Neural cell (in vitro differentiated cells): Measurements from ENCODE around the gene KASH5. TPM values are rescaled to one million over a fixed set of nuclear protein-coding genes. Genes with fewer than 3 reads are reported as not detected.

Experiments used
- H2AFZ ChIP-seq: fragments of 200-600, 300-800 bp; sonication (generic), shearing (Covaris generic); 2 replicates; pipeline ENCODE4 v1.6.0; 2014; ENCODE audit warnings: low read depth, mild to moderate bottlenecking, antibody characterized with exemption, low read length, moderate library complexity
- H3F3A ChIP-seq: fragments of 200-600 bp; shearing (Covaris generic); 2 replicates; pipeline ENCODE4 v1.6.1; 2016; ENCODE audit warnings: mild to moderate bottlenecking, moderate library complexity, mixed read lengths, antibody characterized with exemption, low read length; ENCODE audit not compliant: insufficient read depth, poor library complexity, severe bottlenecking
- H3K27ac ChIP-seq: fragments of 200-600, 300-800 bp; sonication (generic), shearing (Covaris generic); 2 replicates; pipeline ENCODE4 v1.5.1; 2014; ENCODE audit warnings: mild to moderate bottlenecking, low read length, moderate library complexity
- H3K27me3 ChIP-seq: fragments of 300-800, 200-600 bp; sonication (generic), shearing (Covaris generic); 2 replicates; pipeline ENCODE4 v1.6.0; 2014; ENCODE audit warnings: mild to moderate bottlenecking, low read depth, low read length, moderate library complexity; ENCODE audit not compliant: insufficient read depth
- H3K36me3 ChIP-seq: fragments of 300-800, 200-600 bp; sonication (generic), shearing (Covaris generic); 2 replicates; pipeline ENCODE4 v1.5.1; 2014; ENCODE audit warnings: mild to moderate bottlenecking, antibody characterized with exemption, low read length, moderate library complexity; ENCODE audit not compliant: insufficient read depth
- H3K4me2 ChIP-seq: fragments of 300-800, 200-600 bp; sonication (generic), shearing (Covaris generic); 2 replicates; pipeline ENCODE4 v1.6.0; 2014; ENCODE audit warnings: mild to moderate bottlenecking, low read length
- H3K4me3 ChIP-seq: fragments of 300-800, 200-600 bp; sonication (generic), shearing (Covaris generic); 2 replicates; pipeline ENCODE4 v1.5.1; 2014; ENCODE audit warnings: mild to moderate bottlenecking, low read length, moderate library complexity
- H3K79me2 ChIP-seq: fragments of 200-600 bp; shearing (Covaris generic); replicated peaks from 2 replicates; pipeline ENCODE4 v1.6.0; 2014; ENCODE audit warnings: mild to moderate bottlenecking, low read length, moderate library complexity; ENCODE audit not compliant: insufficient read depth
- H3K9ac ChIP-seq: fragments of 300-800, 200-600 bp; sonication (generic), shearing (Covaris generic); 2 replicates; pipeline ENCODE4 v1.6.1; 2016; ENCODE audit warnings: mild to moderate bottlenecking, low read length, mixed read lengths
- H3K9me2 ChIP-seq: fragments of 200-600 bp; shearing (Covaris generic); 2 replicates; pipeline ENCODE4 v1.6.1; 2016; ENCODE audit warnings: mild to moderate bottlenecking, low read length, mixed read lengths; ENCODE audit not compliant: insufficient read depth
- H3K9me3 ChIP-seq: fragments of 200-600, 300-800 bp; sonication (generic), shearing (Covaris generic); 2 replicates; pipeline ENCODE4 v1.6.1; 2016; ENCODE audit warnings: mild to moderate bottlenecking, mixed run types, low read length, moderate library complexity, mixed read lengths
- H4K20me1 ChIP-seq: fragments of 200-600 bp; shearing (Covaris generic); 2 replicates; pipeline ENCODE4 v1.6.1; 2016; ENCODE audit warnings: mild to moderate bottlenecking, mixed run types; ENCODE audit not compliant: insufficient read depth
- EP300 ChIP-seq: fragments of 450-650 bp; conservative IDR thresholded peaks from 2 replicates; pipeline ENCODE4 v1.6.1; 2014; ENCODE audit warnings: antibody characterized with exemption, mild to moderate bottlenecking, moderate library complexity; ENCODE audit not compliant: poor library complexity, severe bottlenecking
- EZH2 ChIP-seq: fragments of 200-600, 300-800 bp; shearing (Covaris generic), sonication (generic); IDR thresholded peaks from 2 replicates; pipeline ENCODE4 v1.6.1; 2014; ENCODE audit warnings: antibody characterized with exemption, low read length, borderline replicate concordance, mild to moderate bottlenecking; ENCODE audit not compliant: insufficient read depth, poor library complexity, severe bottlenecking
- MXI1 ChIP-seq: fragments of 450-650 bp; conservative IDR thresholded peaks from 2 replicates; pipeline ENCODE4 v1.6.1; 2014; ENCODE audit warnings: antibody characterized with exemption, mild to moderate bottlenecking; ENCODE audit not compliant: poor library complexity, severe bottlenecking
- POLR2AphosphoS5 ChIP-seq: IDR thresholded peaks from 2 replicates; pipeline ENCODE4 v1.6.1; 2012
- RAD21 ChIP-seq: fragments of 450-650 bp; conservative IDR thresholded peaks from 2 replicates; pipeline ENCODE4 v1.6.1; 2014; ENCODE audit warnings: antibody characterized with exemption, mild to moderate bottlenecking, moderate library complexity
- REST ChIP-seq: IDR thresholded peaks from 2 replicates; pipeline ENCODE4 v1.6.1; 2012; ENCODE audit warnings: borderline replicate concordance
- SMC3 ChIP-seq: fragments of 450-650 bp; conservative IDR thresholded peaks from 2 replicates; pipeline ENCODE4 v1.6.1; 2014; ENCODE audit warnings: antibody characterized with exemption, mild to moderate bottlenecking, moderate library complexity; ENCODE audit not compliant: poor library complexity
- TAF1 ChIP-seq: IDR thresholded peaks from 2 replicates; pipeline ENCODE4 v1.6.1; 2012; ENCODE audit warnings: low read depth
- polyA plus RNA-seq: library from polyadenylated mRNA; depleted of rRNA; stranded (reverse); fragments of >200 nt; gene quantifications from 2 replicates; pipeline ENCODE4 v1.2.3, GENCODE V29; 2014
- TF ChIP-seq, protein P1 (sequence below): fragments of 450-650 bp; IDR thresholded peaks from 2 replicates; pipeline ENCODE4 v1.5.1; 2014; ENCODE audit warnings: antibody characterized with exemption, mild to moderate bottlenecking, moderate library complexity; ENCODE audit not compliant: poor library complexity, severe bottlenecking

Gene KASH5
- polyA plus RNA-seq, 1 donor from 2014 or later = 0.11 TPM

GRCh38 chr19:49421039-49421877 is 33.2 kb downstream of the KASH5 start:
- no peak for TF ChIP-seq RAD21
- no peak for TF ChIP-seq TAF1
- no peak for TF ChIP-seq MXI1
- no peak for TF ChIP-seq EP300
- no peak for TF ChIP-seq SMC3
- TF ChIP-seq, protein P1, sequence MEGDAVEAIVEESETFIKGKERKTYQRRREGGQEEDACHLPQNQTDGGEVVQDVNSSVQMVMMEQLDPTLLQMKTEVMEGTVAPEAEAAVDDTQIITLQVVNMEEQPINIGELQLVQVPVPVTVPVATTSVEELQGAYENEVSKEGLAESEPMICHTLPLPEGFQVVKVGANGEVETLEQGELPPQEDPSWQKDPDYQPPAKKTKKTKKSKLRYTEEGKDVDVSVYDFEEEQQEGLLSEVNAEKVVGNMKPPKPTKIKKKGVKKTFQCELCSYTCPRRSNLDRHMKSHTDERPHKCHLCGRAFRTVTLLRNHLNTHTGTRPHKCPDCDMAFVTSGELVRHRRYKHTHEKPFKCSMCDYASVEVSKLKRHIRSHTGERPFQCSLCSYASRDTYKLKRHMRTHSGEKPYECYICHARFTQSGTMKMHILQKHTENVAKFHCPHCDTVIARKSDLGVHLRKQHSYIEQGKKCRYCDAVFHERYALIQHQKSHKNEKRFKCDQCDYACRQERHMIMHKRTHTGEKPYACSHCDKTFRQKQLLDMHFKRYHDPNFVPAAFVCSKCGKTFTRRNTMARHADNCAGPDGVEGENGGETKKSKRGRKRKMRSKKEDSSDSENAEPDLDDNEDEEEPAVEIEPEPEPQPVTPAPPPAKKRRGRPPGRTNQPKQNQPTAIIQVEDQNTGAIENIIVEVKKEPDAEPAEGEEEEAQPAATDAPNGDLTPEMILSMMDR = no peak
- peak overlapping the region; percentile 57 for H3K4me3 ChIP-seq
- peaks cover 65% of the 10 kb centered on the region for H3K27me3 ChIP-seq
- peak overlapping the region; percentile 51 for H3K4me2 ChIP-seq
- H3K36me3 ChIP-seq = no peaks in the 10 kb centered on the region
- no peaks in the 10 kb centered on the region for H3K9me3 ChIP-seq
- no peak overlapping the region for H2AFZ ChIP-seq
- no peaks in the 10 kb centered on the region for H4K20me1 ChIP-seq
- no peaks in the 10 kb centered on the region for H3F3A ChIP-seq
- no peak overlapping the region for H3K27ac ChIP-seq
- H3K79me2 ChIP-seq = no peaks in the 10 kb centered on the region
- no peak overlapping the region for H3K9ac ChIP-seq
- no peaks in the 10 kb centered on the region for H3K9me2 ChIP-seq

DNA sequence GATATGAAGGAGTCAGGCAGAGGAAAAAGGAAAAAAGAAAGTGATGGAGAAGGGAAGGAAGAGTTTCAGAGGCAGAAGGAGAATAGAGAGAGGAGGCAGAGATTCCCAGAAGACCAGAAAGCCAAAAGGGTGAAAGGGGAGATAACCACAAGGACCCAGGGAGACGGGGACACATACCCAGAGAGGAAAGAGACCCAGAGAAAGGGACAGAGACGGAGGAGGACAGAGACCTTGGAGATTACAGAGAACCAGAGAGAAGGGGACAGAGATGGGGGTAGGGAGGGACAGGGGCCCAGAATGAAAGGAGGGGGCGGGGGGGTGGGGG is 33.8 kb downstream of the KASH5 start:
- H3K9me3 ChIP-seq = no peaks in the 10 kb centered on the region
- H3K4me2 ChIP-seq = no peak overlapping the region
- no peak overlapping the region for H3K4me3 ChIP-seq
- no peak for TF ChIP-seq TAF1
- H3K9ac ChIP-seq = no peak overlapping the region
- no peaks in the 10 kb centered on the region for H4K20me1 ChIP-seq
- H3K27ac ChIP-seq = no peak overlapping the region
- H3F3A ChIP-seq = no peaks in the 10 kb centered on the region
- no peaks in the 10 kb centered on the region for H3K79me2 ChIP-seq
- H3K27me3 ChIP-seq = peaks cover 71% of the 10 kb centered on the region
- H2AFZ ChIP-seq = no peak overlapping the region
- H3K36me3 ChIP-seq = no peaks in the 10 kb centered on the region
- no peaks in the 10 kb centered on the region for H3K9me2 ChIP-seq

DNA sequence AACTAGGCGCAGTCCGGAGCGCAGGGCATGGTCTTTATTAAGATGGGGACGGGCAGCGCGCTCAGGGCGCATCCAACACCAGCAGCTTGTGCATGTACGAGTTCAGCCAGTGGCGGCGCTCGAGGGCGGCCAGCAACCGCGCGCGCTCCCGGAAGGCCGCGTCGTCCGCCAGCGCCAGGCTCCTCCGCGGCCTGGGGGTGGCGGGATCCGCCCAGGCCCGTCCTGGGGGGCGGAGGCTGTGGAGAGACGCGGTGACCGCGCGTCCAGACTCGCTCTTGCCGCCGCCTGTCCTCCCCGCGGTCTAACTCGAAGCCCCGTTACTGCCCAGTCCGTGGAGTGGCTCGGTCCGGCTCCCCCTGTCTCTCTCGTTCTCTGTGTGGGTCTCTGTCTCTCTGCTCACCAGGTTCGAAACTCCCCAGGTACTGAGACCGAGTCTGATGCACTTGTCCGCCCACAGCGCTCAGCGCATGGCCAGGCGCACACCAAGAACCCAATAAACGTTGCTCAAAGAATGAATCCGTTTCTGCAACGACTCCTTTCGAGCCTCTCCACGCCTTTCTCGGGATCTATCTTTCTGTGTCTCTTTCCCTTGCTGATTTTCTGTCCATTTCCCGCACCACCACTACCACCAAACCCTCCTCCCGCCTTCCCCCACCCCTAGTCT is 34.5 kb downstream of the KASH5 start:
- TF ChIP-seq, protein P1 = peak; percentile 76
- TF ChIP-seq POLR2AphosphoS5 (no peak), EP300 (no peak), RAD21 (peak; percentile 29), SMC3 (no peak), EZH2 (no peak), REST (no peak)
- H3F3A ChIP-seq = no peaks in the 10 kb centered on the region
- peaks cover 77% of the 10 kb centered on the region for H3K27me3 ChIP-seq

More for the DNA sequence above, 34.5 kb downstream of the KASH5 start:
- Histone ChIP-seq H3K9me2 (no peaks in the 10 kb centered on the region), H2AFZ (no peak overlapping the region), H3K36me3 (no peaks in the 10 kb centered on the region), H3K79me2 (no peaks in the 10 kb centered on the region), H3K27ac (no peak overlapping the region), H3K9me3 (no peaks in the 10 kb centered on the region), H3K4me3 (peak overlapping the region; percentile 62), H3K9ac (peak overlapping the region; percentile 42), H4K20me1 (no peaks in the 10 kb centered on the region), H3K4me2 (peak overlapping the region; percentile 39)
